DOHH2 (cell line): ENCODE data around the gene SLC16A13.
A peak's percentile ranks its signal among the peaks of the same experiment; 100 is the strongest.

Experiments used
- H3F3A ChIP-seq: fragments of 200-600 bp; sonication (generic), shearing (Covaris generic); 2 replicates; pipeline ENCODE4 v1.6.0; 2016; ENCODE audit warnings: antibody characterized with exemption, mild to moderate bottlenecking; ENCODE audit not compliant: control insufficient read depth, insufficient read depth
- H3K27ac ChIP-seq: fragments of 200-600 bp; sonication (generic); 2 replicates; pipeline ENCODE4 v1.5.1; 2014; ENCODE audit warnings: low read depth, mild to moderate bottlenecking, low read length, moderate library complexity
- H3K27me3 ChIP-seq: fragments of 200-600 bp; sonication (generic); 2 replicates; pipeline ENCODE4 v1.6.1; 2014; ENCODE audit warnings: mild to moderate bottlenecking, low read length, mixed read lengths; ENCODE audit not compliant: control insufficient read depth
- H3K36me3 ChIP-seq: fragments of 200-600 bp; sonication (generic); 2 replicates; pipeline ENCODE4 v1.6.1; 2014; ENCODE audit warnings: mild to moderate bottlenecking, low read length, moderate library complexity, mixed read lengths; ENCODE audit not compliant: control insufficient read depth
- H3K4me1 ChIP-seq: fragments of 200-600 bp; sonication (generic); 2 replicates; pipeline ENCODE4 v1.6.1; 2014; ENCODE audit warnings: mild to moderate bottlenecking, low read length, mixed read lengths; ENCODE audit not compliant: control insufficient read depth
- H3K4me2 ChIP-seq: fragments of 200-600 bp; sonication (generic); 2 replicates; pipeline ENCODE4 v1.6.0; 2014; ENCODE audit warnings: mild to moderate bottlenecking, low read length, moderate library complexity
- H3K4me3 ChIP-seq: fragments of 200-600 bp; sonication (generic); 2 replicates; pipeline ENCODE4 v1.5.1; 2014; ENCODE audit warnings: mild to moderate bottlenecking, low read length, mixed read lengths
- H3K79me2 ChIP-seq: fragments of 200-600 bp; sonication (generic); 2 replicates; pipeline ENCODE4 v1.6.1; 2014; ENCODE audit warnings: mild to moderate bottlenecking, low read length, mixed read lengths; ENCODE audit not compliant: control insufficient read depth
- H3K9me2 ChIP-seq: fragments of 200-600 bp; sonication (generic); replicated peaks from 2 replicates; pipeline ENCODE4 v1.6.1; 2014; ENCODE audit warnings: mild to moderate bottlenecking, low read length, mixed read lengths; ENCODE audit not compliant: control insufficient read depth
- H3K9me3 ChIP-seq: fragments of 200-600 bp; sonication (generic); 2 replicates; pipeline ENCODE4 v1.6.1; 2014; ENCODE audit warnings: antibody characterized with exemption, low read length, mixed read lengths; ENCODE audit not compliant: control insufficient read depth, insufficient read depth
- H4K20me1 ChIP-seq: fragments of 200-600 bp; sonication (generic); 2 replicates; pipeline ENCODE4 v1.6.0; 2014; ENCODE audit warnings: low read depth, mild to moderate bottlenecking, antibody characterized with exemption, low read length, moderate library complexity; ENCODE audit not compliant: control insufficient read depth, insufficient read depth
- EZH2phosphoT487 ChIP-seq: fragments of 200-600 bp; sonication (generic); IDR thresholded peaks from 2 replicates; pipeline ENCODE4 v1.6.1; 2017; ENCODE audit warnings: borderline replicate concordance, mild to moderate bottlenecking, antibody characterized with exemption, low read length, moderate library complexity, mixed read lengths
- TF ChIP-seq, protein P1 (sequence below): fragments of 200-600 bp; sonication (generic); IDR thresholded peaks from one replicate; pipeline ENCODE4 v1.5.1; 2014; ENCODE audit warnings: antibody characterized with exemption, mild to moderate bottlenecking, low read depth, low read length; ENCODE audit not compliant: poor library complexity, severe bottlenecking

SLC16A13 gene

DNA sequence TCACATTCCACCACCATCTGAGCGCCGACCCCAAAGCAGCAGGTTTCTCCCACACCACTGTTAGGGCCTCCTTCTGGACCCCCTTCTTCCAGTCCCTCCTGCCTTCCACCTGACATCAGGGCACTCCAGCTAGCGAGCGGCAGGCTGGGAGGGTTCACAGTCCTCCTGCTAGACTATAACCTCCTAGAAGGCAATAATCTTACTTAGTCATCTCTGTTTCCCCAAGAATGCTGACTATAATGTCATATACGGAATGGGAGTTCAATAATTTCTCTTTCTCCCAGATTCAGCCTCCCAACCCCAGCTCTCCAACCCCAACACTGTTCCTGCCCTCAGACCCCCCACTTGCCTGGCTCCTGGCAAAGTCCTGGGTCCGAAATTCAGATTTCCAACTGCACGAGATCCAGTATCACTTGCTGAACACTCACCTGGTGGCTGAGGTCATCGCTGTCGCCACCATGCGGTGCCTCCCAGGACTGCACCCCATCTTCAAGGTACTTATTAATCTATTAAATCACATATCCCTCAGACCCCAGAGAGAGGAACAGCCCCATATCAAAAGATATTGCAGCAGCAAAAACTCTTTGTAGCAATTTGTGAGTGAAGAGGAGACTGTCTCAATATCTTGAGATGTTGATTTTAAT lies 34.4 kb upstream of the SLC16A13 start:
- Histone ChIP-seq H3K9me2 (no peaks in the 10 kb centered on the region), H3F3A (peaks cover 4% of the 10 kb centered on the region), H3K4me2 (no peak overlapping the region), H3K27ac (no peak overlapping the region), H4K20me1 (peaks cover 5% of the 10 kb centered on the region; the same call in 1 of the 2 replicates), H3K27me3 (no peaks in the 10 kb centered on the region), H3K79me2 (peaks cover 8% of the 10 kb centered on the region), H3K9me3 (no peaks in the 10 kb centered on the region), H3K36me3 (peaks cover 41% of the 10 kb centered on the region), H3K4me3 (no peak overlapping the region), H3K4me1 (peaks cover 3% of the 10 kb centered on the region; the same call in 1 of the 2 replicates)
- TF ChIP-seq, protein P1, sequence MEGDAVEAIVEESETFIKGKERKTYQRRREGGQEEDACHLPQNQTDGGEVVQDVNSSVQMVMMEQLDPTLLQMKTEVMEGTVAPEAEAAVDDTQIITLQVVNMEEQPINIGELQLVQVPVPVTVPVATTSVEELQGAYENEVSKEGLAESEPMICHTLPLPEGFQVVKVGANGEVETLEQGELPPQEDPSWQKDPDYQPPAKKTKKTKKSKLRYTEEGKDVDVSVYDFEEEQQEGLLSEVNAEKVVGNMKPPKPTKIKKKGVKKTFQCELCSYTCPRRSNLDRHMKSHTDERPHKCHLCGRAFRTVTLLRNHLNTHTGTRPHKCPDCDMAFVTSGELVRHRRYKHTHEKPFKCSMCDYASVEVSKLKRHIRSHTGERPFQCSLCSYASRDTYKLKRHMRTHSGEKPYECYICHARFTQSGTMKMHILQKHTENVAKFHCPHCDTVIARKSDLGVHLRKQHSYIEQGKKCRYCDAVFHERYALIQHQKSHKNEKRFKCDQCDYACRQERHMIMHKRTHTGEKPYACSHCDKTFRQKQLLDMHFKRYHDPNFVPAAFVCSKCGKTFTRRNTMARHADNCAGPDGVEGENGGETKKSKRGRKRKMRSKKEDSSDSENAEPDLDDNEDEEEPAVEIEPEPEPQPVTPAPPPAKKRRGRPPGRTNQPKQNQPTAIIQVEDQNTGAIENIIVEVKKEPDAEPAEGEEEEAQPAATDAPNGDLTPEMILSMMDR: peak; percentile 44
- TF ChIP-seq EZH2phosphoT487: no peak

- Histone ChIP-seq H3K9me2 (no peaks in the 10 kb centered on the region), H4K20me1 (peaks cover 5% of the 10 kb centered on the region; the same call in 1 of the 2 replicates), H3K27me3 (no peaks in the 10 kb centered on the region), H3F3A (peaks cover 4% of the 10 kb centered on the region), H3K36me3 (peaks cover 41% of the 10 kb centered on the region), H3K9me3 (no peaks in the 10 kb centered on the region), H3K4me1 (peaks cover 3% of the 10 kb centered on the region; the same call in 1 of the 2 replicates), H3K79me2 (peaks cover 15% of the 10 kb centered on the region), H3K4me3 (no peak overlapping the region), H3K27ac (no peak overlapping the region), H3K4me2 (no peak overlapping the region)
- TF ChIP-seq, protein P1: no peak
- no peak for TF ChIP-seq EZH2phosphoT487
These were observed 33.3 kb upstream of the SLC16A13 start for GRCh38 chr17:7002288-7003047.

GRCh38 chr17:7003745-7004144 lies 32.1 kb upstream of the SLC16A13 start:
- Histone ChIP-seq H3K9me3 (no peaks in the 10 kb centered on the region), H3K79me2 (peaks cover 18% of the 10 kb centered on the region), H4K20me1 (peaks cover 5% of the 10 kb centered on the region; the same call in 1 of the 2 replicates), H3K27ac (no peak overlapping the region), H3K4me2 (no peak overlapping the region), H3K4me3 (no peak overlapping the region), H3K36me3 (peaks cover 39% of the 10 kb centered on the region), H3K9me2 (no peaks in the 10 kb centered on the region), H3F3A (peaks cover 4% of the 10 kb centered on the region), H3K4me1 (peaks cover 3% of the 10 kb centered on the region; the same call in 1 of the 2 replicates), H3K27me3 (no peaks in the 10 kb centered on the region)
- TF ChIP-seq, protein P1: no peak
- no peak for TF ChIP-seq EZH2phosphoT487
